Fibroblast of lung (primary cell): ENCODE measurements around the gene SFR1.

Experiments
- CTCF ChIP-seq, 2 donors: IDR thresholded peaks in 1 of 2; conservative IDR thresholded peaks in 1 of 2; 1 replicate in 1 of 2; 2 replicates in 1 of 2; pipeline ENCODE4 v1.5.1; 2011 to 2012; ENCODE audit warnings: low read length in 2 of 2, control low read depth in 1 of 2, inconsistent platforms in 1 of 2, low read depth in 1 of 2, mild to moderate bottlenecking in 1 of 2
- EZH2 ChIP-seq: IDR thresholded peaks from 2 replicates; pipeline ENCODE4 v1.5.1; 2012; ENCODE audit warnings: low read length, control low read depth, mild to moderate bottlenecking; ENCODE audit errors: missing control alignments

- TF ChIP-seq CTCF (conservative IDR thresholded peaks at IDR 0.05 in 1 of 2, IDR thresholded peaks at IDR 0.05 in 1 of 2; ENCODE audit: low read depth in 1 of 2, low read length in 2 of 2) (no peak), EZH2 (no peak)
These were observed 977 bp upstream of the SFR1 start for GRCh38 chr10:104120903-104121484.
